Neural cell (in vitro differentiated cells): ENCODE results near the gene CRMP1.

Experiments used
- CTCF ChIP-seq: fragments of 450-650 bp; IDR thresholded peaks from 2 replicates; pipeline ENCODE4 v1.5.1; 2014; ENCODE audit warnings: antibody characterized with exemption, mild to moderate bottlenecking, moderate library complexity; ENCODE audit not compliant: poor library complexity, severe bottlenecking
- EP300 ChIP-seq: fragments of 450-650 bp; conservative IDR thresholded peaks from 2 replicates; pipeline ENCODE4 v1.6.1; 2014; ENCODE audit warnings: antibody characterized with exemption, mild to moderate bottlenecking, moderate library complexity; ENCODE audit not compliant: poor library complexity, severe bottlenecking
- EZH2 ChIP-seq: fragments of 200-600, 300-800 bp; shearing (Covaris generic), sonication (generic); IDR thresholded peaks from 2 replicates; pipeline ENCODE4 v1.6.1; 2014; ENCODE audit warnings: antibody characterized with exemption, low read length, borderline replicate concordance, mild to moderate bottlenecking; ENCODE audit not compliant: insufficient read depth, poor library complexity, severe bottlenecking
- MXI1 ChIP-seq: fragments of 450-650 bp; conservative IDR thresholded peaks from 2 replicates; pipeline ENCODE4 v1.6.1; 2014; ENCODE audit warnings: antibody characterized with exemption, mild to moderate bottlenecking; ENCODE audit not compliant: poor library complexity, severe bottlenecking
- POLR2AphosphoS5 ChIP-seq: IDR thresholded peaks from 2 replicates; pipeline ENCODE4 v1.6.1; 2012
- RAD21 ChIP-seq: fragments of 450-650 bp; conservative IDR thresholded peaks from 2 replicates; pipeline ENCODE4 v1.6.1; 2014; ENCODE audit warnings: antibody characterized with exemption, mild to moderate bottlenecking, moderate library complexity
- REST ChIP-seq: IDR thresholded peaks from 2 replicates; pipeline ENCODE4 v1.6.1; 2012; ENCODE audit warnings: borderline replicate concordance
- SMC3 ChIP-seq: fragments of 450-650 bp; conservative IDR thresholded peaks from 2 replicates; pipeline ENCODE4 v1.6.1; 2014; ENCODE audit warnings: antibody characterized with exemption, mild to moderate bottlenecking, moderate library complexity; ENCODE audit not compliant: poor library complexity
- TAF1 ChIP-seq: IDR thresholded peaks from 2 replicates; pipeline ENCODE4 v1.6.1; 2012; ENCODE audit warnings: low read depth

- TF ChIP-seq CTCF, result no peak
- TF ChIP-seq REST, result no peak
- TF ChIP-seq EP300, result no peak
- no peak for TF ChIP-seq EZH2
- no peak for TF ChIP-seq POLR2AphosphoS5
- TF ChIP-seq TAF1, result no peak
- TF ChIP-seq RAD21, result no peak
- no peak for TF ChIP-seq MXI1
- TF ChIP-seq SMC3, result no peak
Observed at GRCh38 chr4:5839332-5839731, 53.6 kb downstream of the CRMP1 start.
